ENCODE data around the gene TM9SF3.
A peak's percentile ranks its signal among the peaks of the same experiment; 100 is the strongest.

Gene TM9SF3

DNA sequence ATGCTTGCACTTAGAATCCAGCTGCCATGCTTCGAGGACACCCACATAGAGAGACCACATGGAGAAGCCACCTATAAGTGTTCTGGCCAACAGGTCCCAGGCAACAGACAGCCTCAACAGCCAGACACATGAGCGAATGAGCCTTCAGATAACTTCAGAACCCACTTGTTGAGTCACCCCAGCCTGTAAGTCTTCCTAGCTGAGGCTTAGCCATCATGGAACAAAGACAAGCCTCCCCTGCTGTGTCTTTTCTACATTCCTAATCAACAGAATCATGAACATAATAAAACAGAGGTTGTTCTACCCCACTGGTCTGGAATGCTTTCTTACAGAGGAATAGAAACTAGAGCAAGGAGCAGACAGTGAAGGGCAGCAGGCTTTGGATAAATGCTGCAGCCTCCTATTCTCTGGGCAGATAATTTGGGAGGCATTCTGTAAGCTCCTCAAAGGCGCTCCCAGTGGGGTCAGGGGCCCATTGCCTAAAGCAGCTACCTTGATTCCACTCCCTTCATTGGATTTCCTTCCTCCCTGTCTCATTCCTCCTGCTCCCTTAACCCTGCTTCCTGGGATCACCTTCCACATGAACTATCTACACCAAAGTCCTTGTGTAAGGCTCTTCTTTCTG is 77.7 kb downstream of the TM9SF3 start:
- DNase-seq (ENCODE audit: low spot score), result no peak

DNA sequence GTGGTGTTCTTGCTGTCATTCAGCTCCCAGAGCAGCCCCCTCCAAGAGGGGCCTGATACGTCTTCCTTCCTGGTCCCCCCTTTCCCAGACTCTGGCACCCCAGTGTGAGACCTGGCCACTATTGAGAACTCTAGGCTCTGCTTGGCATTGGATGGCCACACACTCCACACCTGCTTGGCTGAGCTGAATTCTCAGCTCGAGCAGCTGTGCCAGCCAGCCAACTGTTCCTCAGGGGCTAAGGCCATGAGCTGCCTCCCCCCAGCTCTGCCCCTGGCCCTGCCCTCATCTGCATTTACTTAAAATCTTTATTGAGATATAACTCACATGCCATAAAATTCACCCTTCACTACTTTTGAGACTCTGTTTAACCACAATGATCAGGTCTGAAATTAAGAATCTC is 79.8 kb downstream of the TM9SF3 start:
- DNase-seq (ENCODE audit: low spot score), result no peak

DNA sequence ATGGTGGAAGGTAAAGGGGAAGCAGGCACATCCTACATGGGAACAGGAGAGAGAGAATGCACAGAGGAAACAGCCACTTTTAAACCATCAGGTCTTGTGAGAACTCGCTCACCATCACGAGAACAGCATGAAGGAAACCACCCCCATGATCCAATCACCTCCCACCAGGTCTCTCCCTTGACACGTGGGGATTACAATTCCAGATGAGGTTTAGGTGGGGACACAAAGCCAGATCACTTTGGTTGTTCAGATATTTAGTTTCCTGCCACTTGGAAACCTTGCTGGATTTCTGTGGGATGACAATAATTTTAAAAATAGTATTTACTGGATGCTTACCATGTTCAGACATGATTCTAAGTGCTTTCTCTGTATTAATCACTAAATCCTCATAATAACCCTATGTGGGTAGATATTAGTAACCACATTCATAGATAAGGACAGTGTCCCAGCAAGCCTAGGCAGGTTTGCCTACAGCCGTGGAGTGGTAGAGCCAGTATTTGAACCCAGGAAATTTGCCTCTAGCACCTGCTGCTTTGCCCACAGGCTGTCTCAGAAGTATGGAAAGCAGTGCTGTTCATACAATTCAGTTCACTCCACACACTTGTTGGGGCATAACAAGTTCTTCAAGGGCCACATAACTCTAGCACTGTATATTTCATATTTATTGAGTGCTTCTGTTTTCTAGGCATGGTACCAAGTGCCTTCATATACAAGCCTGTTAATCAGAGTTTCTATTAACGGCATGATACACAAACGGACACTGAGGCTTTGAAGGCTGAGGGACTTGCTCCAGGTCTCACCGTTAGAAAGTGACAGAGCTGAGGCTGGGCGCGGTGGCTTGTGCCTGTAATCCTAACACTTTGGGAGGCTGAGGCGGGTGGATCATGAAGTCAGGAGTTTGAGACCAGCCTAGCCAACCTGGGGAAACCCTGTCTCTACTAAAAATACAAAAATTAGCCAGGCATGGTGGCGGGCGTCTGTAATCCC is 81.4 kb downstream of the TM9SF3 start:
- no peak for DNase-seq (ENCODE audit: low spot score)

GRCh38 chr10:96502561-96503282 is 84.1 kb downstream of the TM9SF3 start:
- no peak for DNase-seq (ENCODE audit: low spot score)

DNA sequence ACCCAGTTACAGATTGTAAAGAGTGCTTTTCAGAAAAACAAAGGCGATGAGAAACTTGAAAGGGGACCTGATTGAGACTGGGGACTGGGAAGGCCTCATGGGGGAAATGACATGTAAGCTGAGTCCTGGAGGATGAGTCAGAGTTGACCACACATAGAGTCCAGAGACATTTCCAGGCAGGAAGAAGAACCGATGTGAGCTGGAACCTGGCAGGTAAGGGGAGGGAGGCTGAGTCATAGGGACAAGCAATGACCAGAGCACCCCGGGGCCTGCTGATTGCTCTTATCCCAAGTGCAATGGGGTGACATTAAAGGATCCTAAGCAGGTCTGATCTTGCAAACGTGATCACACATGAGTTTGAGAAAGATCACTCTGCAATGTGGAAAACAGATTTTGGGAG is 84.8 kb downstream of the TM9SF3 start:
- DNase-seq (ENCODE audit: low spot score), result no peak

DNA sequence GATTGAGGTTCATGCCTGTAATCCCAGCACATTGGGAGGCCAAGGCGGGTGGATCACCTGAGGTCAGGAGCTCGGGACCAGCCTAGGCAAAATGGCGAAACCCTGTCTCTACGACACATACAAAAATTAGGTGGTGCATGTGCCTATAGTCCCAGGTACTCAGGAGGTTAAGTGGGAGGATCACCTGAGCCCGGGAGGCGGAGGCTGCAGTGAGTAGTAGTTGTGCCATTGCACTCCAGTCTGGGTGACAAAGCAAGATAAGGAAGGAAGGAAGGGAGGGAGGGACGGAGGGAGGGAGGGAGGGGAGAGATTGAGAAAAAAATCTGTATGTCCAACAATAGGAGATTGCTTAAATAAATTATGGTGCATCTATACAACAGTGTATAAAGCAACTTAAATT is 86.3 kb downstream of the TM9SF3 start:
- no peak for DNase-seq (ENCODE audit: low spot score)

DNA sequence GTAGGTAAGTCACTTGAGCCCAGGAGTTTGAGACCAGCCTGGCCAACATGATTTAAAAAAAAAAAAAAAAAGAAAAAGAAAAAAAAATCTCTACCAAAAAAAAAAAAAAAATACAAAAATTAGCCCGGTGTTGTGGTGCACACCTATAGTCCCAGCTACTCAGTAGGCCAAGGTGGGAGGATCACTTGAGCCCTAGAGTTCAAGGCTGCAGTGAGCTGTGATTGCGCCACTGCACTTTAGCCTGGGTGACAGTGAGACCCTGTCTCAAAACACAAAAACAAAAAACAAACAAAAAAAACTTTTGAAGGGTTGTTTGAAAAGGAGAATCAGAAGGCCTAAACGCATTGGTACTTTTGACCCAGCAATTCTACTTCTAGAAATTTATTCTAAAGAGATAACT is 86.8 kb downstream of the TM9SF3 start:
- DNase-seq (ENCODE audit: low spot score), result no peak

- DNase-seq (ENCODE audit: low spot score), result no peak
Observed at GRCh38 chr10:96497391-96497790, 89.4 kb downstream of the TM9SF3 start.

DNA sequence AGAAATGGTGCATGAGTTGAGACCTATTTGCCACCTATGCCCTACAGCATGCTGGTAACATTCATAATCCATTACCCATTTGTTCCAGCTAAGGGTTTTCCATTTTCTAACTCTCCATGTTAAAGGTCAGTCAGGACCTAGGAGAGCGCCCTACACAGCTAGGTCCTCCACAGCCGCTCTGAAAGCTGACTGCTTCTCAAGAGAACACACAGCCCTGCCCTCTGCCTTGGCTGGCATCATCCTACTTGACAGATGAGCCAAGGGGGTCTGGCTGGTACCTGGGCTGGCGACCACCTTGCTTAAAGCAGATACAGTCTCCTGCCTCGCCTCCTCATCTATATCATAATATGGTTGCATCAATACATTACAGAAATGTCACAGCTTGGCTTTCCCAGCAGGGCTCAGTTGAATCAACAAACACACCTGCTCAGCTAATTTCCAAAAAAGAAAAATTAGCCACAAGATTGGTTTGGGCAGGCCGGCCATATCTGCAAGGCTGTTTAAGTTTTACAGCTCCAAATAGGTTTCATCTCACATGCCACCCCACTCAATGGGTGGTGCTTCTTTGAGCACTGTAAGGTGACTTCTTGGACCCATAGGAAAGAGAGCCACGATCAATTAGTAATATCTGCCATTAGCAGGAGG is 90.4 kb downstream of the TM9SF3 start:
- DNase-seq (ENCODE audit: low spot score), result peak; percentile 22

DNA sequence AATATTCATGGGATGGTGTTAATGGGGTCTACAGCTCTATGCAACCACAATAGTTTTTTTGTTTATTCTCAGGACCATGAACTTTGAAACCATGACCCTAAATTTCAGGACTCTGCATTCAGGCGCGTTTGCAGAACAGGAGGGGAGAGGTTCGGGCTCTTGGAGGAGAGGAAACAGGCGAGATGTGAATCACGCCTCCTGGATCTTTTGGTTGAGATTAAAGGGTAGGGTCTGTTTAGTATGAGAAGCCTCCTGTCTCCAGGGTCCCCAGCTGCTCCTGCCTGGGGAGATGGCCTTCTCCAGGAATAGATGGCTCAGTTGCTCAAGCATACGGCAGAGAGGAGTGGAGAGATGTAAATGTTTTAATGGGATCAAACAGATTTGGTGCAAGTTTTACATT is 91.3 kb downstream of the TM9SF3 start:
- DNase-seq (ENCODE audit: low spot score), result no peak

GRCh38 chr10:96494694-96495093 is 92.1 kb downstream of the TM9SF3 start:
- no peak for DNase-seq (ENCODE audit: low spot score)

GRCh38 chr10:96493871-96494525 is 92.8 kb downstream of the TM9SF3 start:
- no peak for DNase-seq (ENCODE audit: low spot score)

DNA sequence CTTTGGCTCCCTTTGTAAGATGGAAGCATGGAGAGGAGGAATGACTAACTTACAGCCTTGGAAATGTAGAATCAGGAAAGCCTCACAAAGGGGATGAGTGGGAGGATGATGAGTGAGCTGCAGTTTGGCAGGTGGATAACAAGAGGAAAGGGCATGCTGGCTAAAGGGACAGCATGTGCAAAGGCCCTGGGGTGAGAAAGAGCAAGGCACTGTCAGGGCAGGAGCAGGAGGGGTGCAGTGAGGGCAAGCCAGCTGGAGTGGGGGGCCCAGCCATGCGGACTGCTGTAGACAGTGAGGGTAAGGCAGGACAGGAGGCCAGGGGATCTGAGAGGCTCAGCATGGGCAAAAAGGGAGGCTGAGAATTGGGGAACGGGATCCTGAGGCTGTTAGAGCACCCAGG is 93.6 kb downstream of the TM9SF3 start:
- DNase-seq (ENCODE audit: low spot score), result no peak

- no peak for DNase-seq (ENCODE audit: low spot score)
Observed at GRCh38 chr10:96491303-96491702, 95.5 kb downstream of the TM9SF3 start.

- no peak for DNase-seq (ENCODE audit: low spot score)
Observed at GRCh38 chr10:96488161-96488935, 98.5 kb downstream of the TM9SF3 start.

GRCh38 chr10:96482815-96483588 is 103.8 kb downstream of the TM9SF3 start:
- no peak for DNase-seq (ENCODE audit: low spot score)

DNA sequence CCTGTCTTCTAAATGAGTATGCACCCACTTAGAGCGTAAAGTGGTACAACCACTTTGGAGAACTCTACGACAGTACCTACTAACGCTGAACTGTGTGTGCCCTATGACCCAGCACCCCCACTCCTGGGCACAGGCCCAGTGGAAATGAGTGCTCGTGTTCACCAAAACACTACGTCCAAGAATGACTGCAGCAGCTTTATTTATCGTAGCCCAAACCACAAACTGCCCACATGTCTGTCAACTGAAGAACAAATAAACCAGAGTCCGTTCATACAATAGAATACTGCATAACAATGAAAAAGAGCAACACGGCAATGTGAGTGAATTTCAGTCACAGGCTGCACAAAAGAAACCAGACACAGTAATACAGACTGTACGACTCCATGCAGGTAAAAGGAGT is 108.5 kb downstream of the TM9SF3 start:
- no peak for DNase-seq (ENCODE audit: low spot score)

DNA sequence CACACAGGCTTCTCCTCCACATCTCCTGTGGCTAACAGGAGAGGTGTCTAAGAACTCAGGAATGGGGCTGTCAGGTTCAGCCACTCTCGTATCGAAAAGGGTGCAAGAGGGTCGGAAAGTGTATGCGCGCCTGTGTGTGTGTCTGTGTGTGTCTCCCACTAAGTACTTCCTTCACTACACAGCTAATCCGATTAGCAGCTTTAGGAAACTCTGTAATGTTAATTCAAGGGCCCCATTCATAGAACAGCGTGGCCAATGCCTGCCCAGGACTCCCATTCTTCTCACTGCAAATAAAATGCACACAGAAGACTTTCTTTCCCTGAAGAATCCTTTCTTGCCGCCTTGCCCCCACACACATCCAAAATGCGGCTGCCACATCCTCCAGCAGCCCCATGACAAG is 112.9 kb downstream of the TM9SF3 start:
- DNase-seq (ENCODE audit: low spot score), result no peak

DNA sequence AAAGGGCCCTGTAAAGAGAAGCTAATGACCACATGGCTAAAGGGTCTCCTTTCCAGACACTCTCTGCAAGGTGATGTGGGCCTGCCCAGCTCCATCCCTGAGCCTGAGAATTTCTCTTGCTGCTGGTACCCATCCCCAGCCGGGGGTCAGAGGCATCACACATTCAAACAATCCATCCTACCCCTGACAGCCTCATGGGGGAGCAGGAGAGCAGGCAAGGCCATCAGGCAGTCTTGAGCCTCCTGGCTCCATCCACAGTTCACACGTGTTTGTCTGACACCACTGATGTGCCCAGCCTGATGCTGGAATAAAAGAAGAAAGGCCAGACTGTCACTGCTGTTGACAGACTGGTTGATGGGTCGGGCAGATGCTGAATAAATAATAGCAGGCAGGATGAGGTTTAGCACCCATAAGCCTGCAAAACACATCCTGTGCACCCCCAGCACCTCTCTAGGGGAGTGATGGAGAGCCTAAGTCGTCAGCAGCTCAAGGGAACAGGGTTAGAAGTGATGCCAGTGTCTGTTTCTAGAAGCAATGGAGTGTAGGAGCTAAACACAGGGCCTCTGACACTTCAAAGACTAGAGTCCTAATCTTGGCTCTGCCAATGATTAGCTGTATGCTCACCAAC is 116.6 kb downstream of the TM9SF3 start:
- DNase-seq (ENCODE audit: low spot score), result peak; percentile 52

DNA sequence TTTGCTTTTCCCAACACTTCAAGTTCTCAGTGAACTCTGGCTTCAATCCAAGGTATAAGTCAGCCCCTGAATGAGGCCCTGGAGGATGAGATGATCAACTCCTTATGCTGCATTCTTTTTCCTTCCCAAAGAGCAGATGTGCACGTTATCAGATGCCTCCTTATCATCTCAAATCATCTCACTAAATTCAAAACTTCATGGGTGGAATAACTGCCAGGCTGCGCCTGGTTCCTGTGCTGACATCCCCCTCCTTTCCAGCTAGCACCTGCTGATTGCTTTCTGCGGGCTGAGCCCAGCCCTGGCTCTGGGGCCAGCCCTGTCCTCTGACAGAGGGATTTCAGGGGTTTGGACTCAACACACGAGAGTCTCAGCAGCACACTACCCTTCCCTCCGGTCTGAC is 118.0 kb downstream of the TM9SF3 start:
- DNase-seq (ENCODE audit: low spot score), result no peak

Measured in RKO (cell line).